ENCODE data around the gene BROX.
"Not testable (repeated sequence)": the region's sequence is repeated elsewhere in the genome, so short reads cannot be mapped to it uniquely, and the experiment has no call there.

The BROX gene

DNA sequence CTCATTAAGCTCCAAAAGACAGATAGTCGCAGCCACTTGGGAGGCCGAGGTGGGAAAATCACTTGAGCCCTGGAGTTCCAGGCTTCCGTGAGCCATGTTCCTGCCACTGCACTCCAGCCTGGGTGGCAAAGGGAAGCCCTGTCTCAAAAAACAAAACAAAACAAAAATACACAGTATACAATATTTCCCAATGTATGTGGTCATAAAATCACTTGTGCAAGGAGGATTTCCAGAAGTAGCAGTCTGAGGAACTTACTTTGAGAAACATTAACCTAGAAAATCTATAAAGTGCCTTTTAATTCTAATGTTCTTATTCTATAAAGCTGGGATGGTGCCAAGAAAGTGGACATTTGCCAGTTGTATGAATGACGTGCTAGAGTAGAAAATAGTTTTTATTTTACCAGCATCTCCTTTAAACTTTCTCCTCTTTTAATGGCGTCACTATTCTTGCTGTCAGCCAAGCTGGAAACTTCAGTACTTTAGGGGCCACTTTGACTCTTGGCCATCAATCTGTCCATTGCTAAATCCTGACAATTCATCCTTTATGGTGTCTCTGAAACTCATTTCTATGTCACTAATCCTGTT, 47.2 kb downstream of the BROX start:
- DNase-seq (ENCODE audit: low read depth), result no peak
- no peak overlapping the region for H3K4me3 ChIP-seq (ENCODE audit: low read depth, low read length)
- TF ChIP-seq, protein P1, sequence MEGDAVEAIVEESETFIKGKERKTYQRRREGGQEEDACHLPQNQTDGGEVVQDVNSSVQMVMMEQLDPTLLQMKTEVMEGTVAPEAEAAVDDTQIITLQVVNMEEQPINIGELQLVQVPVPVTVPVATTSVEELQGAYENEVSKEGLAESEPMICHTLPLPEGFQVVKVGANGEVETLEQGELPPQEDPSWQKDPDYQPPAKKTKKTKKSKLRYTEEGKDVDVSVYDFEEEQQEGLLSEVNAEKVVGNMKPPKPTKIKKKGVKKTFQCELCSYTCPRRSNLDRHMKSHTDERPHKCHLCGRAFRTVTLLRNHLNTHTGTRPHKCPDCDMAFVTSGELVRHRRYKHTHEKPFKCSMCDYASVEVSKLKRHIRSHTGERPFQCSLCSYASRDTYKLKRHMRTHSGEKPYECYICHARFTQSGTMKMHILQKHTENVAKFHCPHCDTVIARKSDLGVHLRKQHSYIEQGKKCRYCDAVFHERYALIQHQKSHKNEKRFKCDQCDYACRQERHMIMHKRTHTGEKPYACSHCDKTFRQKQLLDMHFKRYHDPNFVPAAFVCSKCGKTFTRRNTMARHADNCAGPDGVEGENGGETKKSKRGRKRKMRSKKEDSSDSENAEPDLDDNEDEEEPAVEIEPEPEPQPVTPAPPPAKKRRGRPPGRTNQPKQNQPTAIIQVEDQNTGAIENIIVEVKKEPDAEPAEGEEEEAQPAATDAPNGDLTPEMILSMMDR (IDR thresholded peaks at IDR 0.05; ENCODE audit: low read depth, low read length, missing control alignments), result no peak

DNA sequence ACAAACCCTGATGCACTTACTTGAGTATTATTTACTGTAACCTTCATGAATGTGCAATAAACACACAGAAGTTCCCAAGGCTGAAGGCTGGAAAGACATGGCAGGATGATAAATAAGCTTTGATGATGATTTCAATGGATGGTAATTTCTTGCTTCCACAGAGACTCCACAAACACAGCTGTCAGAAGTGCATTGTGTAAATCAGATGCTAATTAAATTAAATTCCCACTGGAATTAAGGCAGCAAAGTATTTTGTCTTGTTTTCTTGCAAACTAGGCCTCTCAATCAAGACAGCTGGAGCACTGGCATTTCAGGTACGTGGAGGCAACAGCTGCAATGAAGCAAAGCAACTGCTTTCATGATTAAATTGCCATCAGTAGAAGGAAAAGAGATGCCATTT, 48.7 kb downstream of the BROX start:
- TF ChIP-seq, protein P1 (IDR thresholded peaks at IDR 0.05; ENCODE audit: low read depth, low read length, missing control alignments), result no peak
- no peak for DNase-seq (ENCODE audit: low read depth)
- H3K4me3 ChIP-seq (ENCODE audit: low read depth, low read length), result no peak overlapping the region

DNA sequence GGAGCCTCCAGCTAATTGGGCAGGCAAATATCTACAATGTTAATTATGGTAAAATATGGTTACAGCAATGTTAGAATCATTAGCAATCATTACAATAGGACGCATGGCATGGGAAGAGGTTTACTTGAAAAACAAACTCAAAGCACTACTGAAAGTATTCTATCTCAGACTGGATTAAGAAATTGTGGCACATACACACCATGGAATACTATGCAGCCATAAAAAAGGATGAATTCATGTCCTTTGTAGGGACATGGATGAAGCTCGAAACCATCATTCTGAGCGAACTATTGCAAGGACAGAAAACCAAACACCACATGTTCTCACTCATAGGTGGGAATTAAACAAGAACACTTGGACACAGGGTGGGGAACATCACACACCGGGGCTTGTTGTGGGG, 49.8 kb downstream of the BROX start:
- H3K4me3 ChIP-seq (ENCODE audit: low read depth, low read length); DNase-seq (ENCODE audit: low read depth): not testable (repeated sequence)

DNA sequence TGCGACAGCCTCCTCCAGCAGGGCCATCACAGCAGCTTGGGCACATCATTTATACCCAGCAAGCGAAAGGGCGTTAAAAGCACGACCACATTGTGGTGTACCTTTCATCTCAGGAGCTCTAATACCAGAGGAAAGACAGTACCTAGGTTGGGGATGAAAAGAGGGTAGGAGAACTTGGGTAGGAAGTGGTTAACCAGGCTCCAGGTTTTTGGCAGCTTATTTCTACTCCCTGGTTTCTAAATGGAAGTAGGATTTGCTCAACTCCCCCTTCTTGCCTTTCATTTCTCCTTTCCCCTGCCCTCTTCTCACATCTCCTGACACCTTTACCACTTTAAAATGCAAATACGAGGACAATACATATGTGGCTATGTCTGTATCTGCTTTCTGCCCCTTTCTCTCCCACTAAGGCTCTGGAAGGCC, 54.8 kb downstream of the BROX start:
- DNase-seq (ENCODE audit: low read depth), result no peak
- no peak overlapping the region for H3K4me3 ChIP-seq (ENCODE audit: low read depth, low read length)
- TF ChIP-seq, protein P1 (IDR thresholded peaks at IDR 0.05; ENCODE audit: low read depth, low read length, missing control alignments), result no peak

DNA sequence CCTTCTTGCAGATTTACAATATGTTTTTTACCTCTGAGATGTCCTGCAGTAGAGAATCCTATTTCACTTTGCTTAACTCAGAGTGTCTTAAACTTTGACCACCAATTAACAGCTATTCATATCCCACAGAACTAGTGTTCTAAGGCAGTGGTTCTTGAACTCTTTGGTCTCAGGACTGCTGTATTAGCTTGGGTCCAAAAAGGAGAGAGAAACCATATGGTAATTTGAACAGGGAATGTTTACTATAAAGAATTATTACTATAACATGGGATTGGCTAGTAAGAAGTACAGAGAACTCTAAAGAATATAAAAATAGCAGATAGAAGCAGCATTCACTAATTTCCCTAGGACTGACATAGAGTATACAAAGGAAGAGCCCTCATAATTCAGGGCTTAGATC, 56.2 kb downstream of the BROX start:
- TF ChIP-seq, protein P1 (IDR thresholded peaks at IDR 0.05; ENCODE audit: low read depth, low read length, missing control alignments), result no peak
- no peak for DNase-seq (ENCODE audit: low read depth)
- no peak overlapping the region for H3K4me3 ChIP-seq (ENCODE audit: low read depth, low read length)

DNA sequence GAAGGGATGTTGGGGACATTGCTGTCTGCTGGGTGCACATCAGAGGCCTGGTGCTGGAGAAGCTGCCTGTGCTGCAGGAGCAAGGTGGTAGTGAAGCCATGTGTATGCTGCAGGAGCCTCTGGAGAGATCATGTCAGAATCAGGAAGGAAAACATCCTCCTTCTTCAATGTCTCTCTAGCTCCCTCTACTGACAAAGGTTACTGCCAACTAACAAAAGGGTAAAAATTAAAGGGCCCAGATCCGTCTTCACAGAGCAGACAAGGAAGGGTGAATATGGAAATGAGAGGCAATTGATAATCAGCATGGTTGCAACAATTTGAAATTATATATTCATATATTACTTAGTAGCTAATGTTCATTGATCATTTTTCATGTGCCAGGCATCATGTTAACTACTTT, 56.8 kb downstream of the BROX start:
- TF ChIP-seq, protein P1 (IDR thresholded peaks at IDR 0.05; ENCODE audit: low read depth, low read length, missing control alignments), result peak; percentile 40
- H3K4me3 ChIP-seq (ENCODE audit: low read depth, low read length), result no peak overlapping the region
- no peak for DNase-seq (ENCODE audit: low read depth)

DNA sequence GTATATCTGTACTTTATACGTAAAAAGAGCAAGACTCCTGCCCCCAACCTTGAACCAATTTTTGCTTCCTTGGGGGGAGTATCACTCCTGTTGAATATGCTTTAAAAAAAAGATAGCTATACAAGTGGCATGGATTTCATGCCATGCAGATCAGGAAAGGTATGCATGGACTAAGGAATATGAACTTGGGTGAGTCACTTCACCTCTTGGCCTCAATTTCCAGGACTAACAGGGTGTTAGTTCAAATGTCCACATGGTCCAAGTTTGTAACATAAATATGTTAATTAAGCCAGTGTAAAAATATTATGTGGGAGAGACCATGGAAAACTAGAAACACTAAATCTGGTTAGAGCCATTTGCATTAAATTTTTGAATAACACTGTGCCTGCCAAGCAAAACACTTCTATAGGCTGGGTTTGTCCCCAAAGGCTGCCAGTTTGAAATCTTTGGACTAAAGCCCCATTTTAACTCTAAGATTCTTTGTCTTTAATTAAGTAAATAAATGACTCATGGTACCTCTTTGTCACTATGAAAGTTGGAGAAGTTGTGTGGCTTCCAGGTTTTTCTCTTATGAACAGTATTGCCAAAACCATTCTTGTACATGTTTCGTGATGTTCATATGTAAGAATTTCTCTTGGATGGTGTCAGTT, 57.7 kb downstream of the BROX start:
- TF ChIP-seq, protein P1 (IDR thresholded peaks at IDR 0.05; ENCODE audit: low read depth, low read length, missing control alignments), result no peak
- DNase-seq (ENCODE audit: low read depth), result no peak

More for the DNA sequence above, 57.7 kb downstream of the BROX start:
- H3K4me3 ChIP-seq (ENCODE audit: low read depth, low read length), result no peak overlapping the region

All from GM12864 (cell line).